M059J (cell line): ENCODE measurements around the gene NRF1. TPM values are rescaled to one million over a fixed set of nuclear protein-coding genes. Genes with fewer than 3 reads are reported as not detected.
"Not testable (repeated sequence)": the region's sequence is repeated elsewhere in the genome, so short reads cannot be mapped to it uniquely, and the experiment has no call there.

Source experiments
- DNase-seq: peaks from one replicate; pipeline ENCODE4 v3.0.0-alpha.2; 2012; ENCODE audit warnings: low read depth
- total RNA-seq: library from RNA; depleted of rRNA; stranded (reverse); fragments of >200 nt; shearing (Covaris generic); gene quantifications from 2 replicates; pipeline ENCODE4 v1.2.3, GENCODE V29; 2014

Gene NRF1
- total RNA-seq, 1 experiment from 2014 or later = 13.3 TPM

- DNase-seq = no peak
Observed at GRCh38 chr7:129781928-129782817, 170.7 kb downstream of the NRF1 start.

- DNase-seq = no peak
Observed at GRCh38 chr7:129782818-129783583, 171.5 kb downstream of the NRF1 start.

- DNase-seq = no peak
Observed at GRCh38 chr7:129783584-129783919, 172.0 kb downstream of the NRF1 start.

- no peak for DNase-seq
Observed at GRCh38 chr7:129784437-129784782, 172.9 kb downstream of the NRF1 start.

- DNase-seq = no peak
Observed at GRCh38 chr7:129784783-129785684, 173.5 kb downstream of the NRF1 start.

- DNase-seq = no peak
Observed at GRCh38 chr7:129785685-129786514, 174.4 kb downstream of the NRF1 start.

- DNase-seq = no peak
Observed at GRCh38 chr7:129786825-129787563, 175.5 kb downstream of the NRF1 start.

- no peak for DNase-seq
Observed at GRCh38 chr7:129789000-129789399, 177.5 kb downstream of the NRF1 start.

GRCh38 chr7:129789652-129790051, 178.1 kb downstream of the NRF1 start:
- DNase-seq = no peak

- DNase-seq = no peak
Observed at GRCh38 chr7:129790136-129790535, 178.6 kb downstream of the NRF1 start.

- DNase-seq = no peak
Observed at GRCh38 chr7:129792721-129793120, 181.2 kb downstream of the NRF1 start.

- DNase-seq = no peak
Observed at GRCh38 chr7:129793506-129794310, 182.2 kb downstream of the NRF1 start.

- DNase-seq = not testable (repeated sequence)
Observed at GRCh38 chr7:129794461-129794860, 182.9 kb downstream of the NRF1 start.

- no peak for DNase-seq
Observed at GRCh38 chr7:129796186-129796775, 184.8 kb downstream of the NRF1 start.

GRCh38 chr7:129797214-129797789, 185.8 kb downstream of the NRF1 start:
- DNase-seq = no peak

- DNase-seq = no peak
Observed at GRCh38 chr7:129798616-129799349, 187.3 kb downstream of the NRF1 start.

- no peak for DNase-seq
Observed at GRCh38 chr7:129799350-129799955, 187.9 kb downstream of the NRF1 start.

- DNase-seq = no peak
Observed at GRCh38 chr7:129800901-129801300, 189.4 kb downstream of the NRF1 start.
